AML-193 (cell line): ENCODE data around the gene ADH5.
"Not testable (repeated sequence)": the region's sequence is repeated elsewhere in the genome, so short reads cannot be mapped to it uniquely, and the experiment has no call there.

Experiments
- DNase-seq, 2 experiments: peaks; one replicate each; lab custom pipeline; 2025; lab: John Stamatoyannopoulos, UW

The ADH5 gene

GRCh38 chr4:99084595-99084994 lies 4.0 kb downstream of the ADH5 start:
- no peak for DNase-seq

- DNase-seq, result no peak
Measured at GRCh38 chr4:99082192-99082591, 6.4 kb downstream of the ADH5 start.

GRCh38 chr4:99080869-99081268 lies 7.7 kb downstream of the ADH5 start:
- DNase-seq, result not testable (repeated sequence)

- no peak for DNase-seq
Measured at GRCh38 chr4:99079625-99080295, 8.8 kb downstream of the ADH5 start.

GRCh38 chr4:99078931-99079624 lies 9.5 kb downstream of the ADH5 start:
- no peak for DNase-seq

GRCh38 chr4:99078336-99078735 lies 10.3 kb downstream of the ADH5 start:
- DNase-seq, result no peak

- no peak for DNase-seq
Measured at GRCh38 chr4:99077177-99077576, 11.4 kb downstream of the ADH5 start.

- DNase-seq, result no peak
Measured at GRCh38 chr4:99076292-99076976, 12.2 kb downstream of the ADH5 start.

- DNase-seq, result no peak
Measured at GRCh38 chr4:99074816-99075215, 13.8 kb downstream of the ADH5 start.

- DNase-seq, result no peak
Measured at GRCh38 chr4:99071159-99071558, 17.4 kb downstream of the ADH5 start.

GRCh38 chr4:99067617-99068016 lies 21.0 kb downstream of the ADH5 start:
- DNase-seq, result no peak

GRCh38 chr4:99065521-99065920 lies 23.1 kb downstream of the ADH5 start:
- DNase-seq, result not testable (repeated sequence)

GRCh38 chr4:99062120-99062519 lies 26.5 kb downstream of the ADH5 start:
- DNase-seq, result no peak

GRCh38 chr4:99061048-99061700 lies 27.4 kb downstream of the ADH5 start:
- no peak for DNase-seq

GRCh38 chr4:99059550-99059949 lies 29.0 kb downstream of the ADH5 start:
- DNase-seq, result no peak

- DNase-seq, result no peak
Measured at GRCh38 chr4:99058228-99058627, 30.4 kb downstream of the ADH5 start.

- no peak for DNase-seq
Measured at GRCh38 chr4:99054428-99054994, 34.1 kb downstream of the ADH5 start.

GRCh38 chr4:99052902-99053301 lies 35.7 kb downstream of the ADH5 start:
- DNase-seq, result no peak

- DNase-seq, result no peak
Measured at GRCh38 chr4:99047710-99048109, 40.9 kb downstream of the ADH5 start.

GRCh38 chr4:99043346-99043745 lies 45.2 kb downstream of the ADH5 start:
- no peak for DNase-seq

- DNase-seq, result no peak
Measured at GRCh38 chr4:99038213-99038612, 50.4 kb downstream of the ADH5 start.

GRCh38 chr4:99033956-99034355 lies 54.6 kb downstream of the ADH5 start:
- DNase-seq, result no peak
